Fibroblast of the aortic adventitia (primary cell): ENCODE measurements around the gene NRCAM. TPM values are rescaled to one million over a fixed set of nuclear protein-coding genes. Genes with fewer than 3 reads are reported as not detected.

Experiments used
- DNase-seq: peaks from one replicate; pipeline ENCODE4 v3.0.0-alpha.2; 2010; ENCODE audit warnings: low read depth
- H3K4me3 ChIP-seq: 2 replicates; pipeline ENCODE4 v1.5.1; 2011; ENCODE audit warnings: low read depth, mild to moderate bottlenecking, control low read depth, low read length, moderate library complexity
- total RNA-seq: library from RNA; depleted of rRNA; stranded (reverse); fragments of >200 nt; gene quantifications from 2 replicates; pipeline ENCODE4 v1.2.3, GENCODE V29; 2012; ENCODE audit warnings: low replicate concordance
- TF ChIP-seq, protein P1 (sequence below): IDR thresholded peaks from 2 replicates; pipeline ENCODE4 v1.5.1; 2011; ENCODE audit warnings: mild to moderate bottlenecking, low read length, control low read depth, inconsistent platforms; ENCODE audit not compliant: insufficient read depth

NRCAM gene
- total RNA-seq, 1 donor = 2.3 TPM

DNA sequence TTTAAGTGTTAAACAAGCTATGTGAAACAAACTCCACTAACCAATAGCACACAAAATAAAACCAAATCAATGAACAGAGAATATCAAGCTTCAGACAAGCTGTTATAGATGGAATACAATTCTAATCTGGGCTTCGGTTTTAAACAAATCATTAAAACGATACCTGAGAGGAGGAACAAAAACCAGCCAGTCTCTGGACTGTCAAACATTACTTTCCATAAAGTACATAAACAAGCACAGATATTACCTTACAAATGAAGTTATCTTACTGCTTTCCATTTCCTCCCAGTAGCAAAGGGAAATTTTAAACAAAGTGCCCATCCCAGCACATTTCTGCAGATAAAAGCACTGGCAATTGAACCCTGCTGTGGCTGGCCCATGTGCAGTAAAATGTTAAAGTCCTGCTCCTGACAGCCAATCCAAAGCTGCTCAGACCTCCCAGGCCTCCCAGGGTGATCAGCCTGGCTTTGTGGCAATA lies 128.0 kb downstream of the NRCAM start:
- H3K4me3 ChIP-seq = no peak overlapping the region
- TF ChIP-seq, protein P1, sequence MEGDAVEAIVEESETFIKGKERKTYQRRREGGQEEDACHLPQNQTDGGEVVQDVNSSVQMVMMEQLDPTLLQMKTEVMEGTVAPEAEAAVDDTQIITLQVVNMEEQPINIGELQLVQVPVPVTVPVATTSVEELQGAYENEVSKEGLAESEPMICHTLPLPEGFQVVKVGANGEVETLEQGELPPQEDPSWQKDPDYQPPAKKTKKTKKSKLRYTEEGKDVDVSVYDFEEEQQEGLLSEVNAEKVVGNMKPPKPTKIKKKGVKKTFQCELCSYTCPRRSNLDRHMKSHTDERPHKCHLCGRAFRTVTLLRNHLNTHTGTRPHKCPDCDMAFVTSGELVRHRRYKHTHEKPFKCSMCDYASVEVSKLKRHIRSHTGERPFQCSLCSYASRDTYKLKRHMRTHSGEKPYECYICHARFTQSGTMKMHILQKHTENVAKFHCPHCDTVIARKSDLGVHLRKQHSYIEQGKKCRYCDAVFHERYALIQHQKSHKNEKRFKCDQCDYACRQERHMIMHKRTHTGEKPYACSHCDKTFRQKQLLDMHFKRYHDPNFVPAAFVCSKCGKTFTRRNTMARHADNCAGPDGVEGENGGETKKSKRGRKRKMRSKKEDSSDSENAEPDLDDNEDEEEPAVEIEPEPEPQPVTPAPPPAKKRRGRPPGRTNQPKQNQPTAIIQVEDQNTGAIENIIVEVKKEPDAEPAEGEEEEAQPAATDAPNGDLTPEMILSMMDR = no peak

DNA sequence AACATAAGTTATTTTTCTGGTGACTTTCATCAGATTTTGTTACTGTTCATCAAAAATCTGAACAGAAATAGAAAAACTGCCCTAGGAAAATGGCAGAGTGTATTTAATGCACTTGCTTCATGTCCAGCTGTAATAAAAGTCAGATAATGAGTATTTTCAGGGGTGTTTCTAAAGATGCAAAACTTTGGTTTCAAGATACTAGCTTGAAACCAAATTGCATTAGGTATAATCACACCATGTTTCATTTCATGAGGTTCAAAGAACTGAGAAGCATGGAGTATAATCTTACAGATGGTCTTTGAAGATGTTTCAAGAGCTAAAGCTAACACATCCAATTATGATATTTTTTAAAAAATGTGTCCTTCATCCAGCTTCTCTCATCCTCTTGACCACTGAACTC lies 128.9 kb downstream of the NRCAM start:
- TF ChIP-seq, protein P1 = no peak
- no peak for DNase-seq
- H3K4me3 ChIP-seq = no peak overlapping the region

More for the DNA sequence above, 128.0 kb downstream of the NRCAM start:
- DNase-seq = no peak

DNA sequence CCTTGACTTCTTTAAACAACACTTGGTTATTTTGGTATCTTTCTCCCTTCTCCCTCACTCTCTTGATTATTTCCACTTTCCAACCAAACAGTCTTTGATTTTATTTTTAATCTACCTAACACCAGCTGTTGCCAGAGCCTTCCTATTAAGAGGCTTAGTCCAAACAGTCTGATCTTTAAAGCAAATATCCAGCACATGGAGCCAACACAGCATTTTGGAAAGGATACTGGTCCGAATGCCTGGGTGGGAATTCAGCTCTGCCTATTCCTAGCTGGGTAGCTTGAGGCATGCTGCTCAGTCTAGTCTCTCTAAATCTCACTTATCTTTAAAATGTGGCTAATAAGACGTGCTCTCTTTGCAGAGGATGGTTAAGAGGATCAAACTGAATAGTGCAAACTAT lies 129.3 kb downstream of the NRCAM start:
- DNase-seq = no peak
- TF ChIP-seq, protein P1 = no peak
- no peak overlapping the region for H3K4me3 ChIP-seq

DNA sequence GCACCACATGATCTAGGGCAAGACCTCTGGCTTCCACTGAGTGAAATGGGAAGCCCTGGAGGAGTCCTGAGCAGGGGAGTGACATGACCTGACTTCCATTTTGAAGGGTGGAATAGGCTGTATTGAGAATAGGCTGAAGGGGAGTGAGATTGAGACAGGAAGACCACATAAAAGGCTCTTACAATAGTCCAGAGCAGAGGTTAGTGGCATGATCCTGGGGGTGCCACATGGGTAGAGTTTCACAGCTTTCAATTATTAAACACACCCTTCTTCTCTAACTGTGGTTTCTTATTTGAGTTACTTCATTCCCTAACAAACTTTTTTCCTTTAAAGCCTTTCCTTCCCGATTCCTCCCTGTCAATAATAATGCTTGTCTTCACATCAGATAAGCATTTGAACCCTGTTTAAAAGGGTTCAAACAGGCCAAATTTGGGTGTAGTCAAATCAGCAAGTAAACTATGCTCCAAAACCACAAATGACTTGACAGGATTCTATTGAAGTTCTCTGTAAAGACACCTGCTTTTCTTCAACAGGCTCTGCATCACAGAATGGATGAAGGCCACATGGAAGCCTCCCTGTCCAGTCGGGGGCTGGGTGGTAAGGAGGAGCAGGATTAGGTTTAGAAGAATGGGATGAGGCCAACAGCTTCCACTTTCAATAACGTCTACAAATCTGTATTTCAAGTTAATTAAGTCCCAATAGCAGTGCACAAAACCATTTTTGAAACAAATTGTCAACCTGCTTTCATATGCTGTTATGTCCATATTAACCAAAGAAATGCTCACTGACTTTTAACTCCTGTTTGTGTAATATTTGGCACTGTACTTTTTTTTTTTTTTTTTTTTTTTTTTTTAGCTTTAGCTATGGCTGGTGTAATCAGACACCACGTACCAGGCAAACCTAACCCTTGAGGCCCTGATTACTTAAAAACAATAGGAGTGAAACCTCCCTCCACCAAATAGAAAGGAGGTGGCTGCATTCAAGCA lies 131.9 kb downstream of the NRCAM start:
- TF ChIP-seq, protein P1 = no peak
- DNase-seq = no peak

DNA sequence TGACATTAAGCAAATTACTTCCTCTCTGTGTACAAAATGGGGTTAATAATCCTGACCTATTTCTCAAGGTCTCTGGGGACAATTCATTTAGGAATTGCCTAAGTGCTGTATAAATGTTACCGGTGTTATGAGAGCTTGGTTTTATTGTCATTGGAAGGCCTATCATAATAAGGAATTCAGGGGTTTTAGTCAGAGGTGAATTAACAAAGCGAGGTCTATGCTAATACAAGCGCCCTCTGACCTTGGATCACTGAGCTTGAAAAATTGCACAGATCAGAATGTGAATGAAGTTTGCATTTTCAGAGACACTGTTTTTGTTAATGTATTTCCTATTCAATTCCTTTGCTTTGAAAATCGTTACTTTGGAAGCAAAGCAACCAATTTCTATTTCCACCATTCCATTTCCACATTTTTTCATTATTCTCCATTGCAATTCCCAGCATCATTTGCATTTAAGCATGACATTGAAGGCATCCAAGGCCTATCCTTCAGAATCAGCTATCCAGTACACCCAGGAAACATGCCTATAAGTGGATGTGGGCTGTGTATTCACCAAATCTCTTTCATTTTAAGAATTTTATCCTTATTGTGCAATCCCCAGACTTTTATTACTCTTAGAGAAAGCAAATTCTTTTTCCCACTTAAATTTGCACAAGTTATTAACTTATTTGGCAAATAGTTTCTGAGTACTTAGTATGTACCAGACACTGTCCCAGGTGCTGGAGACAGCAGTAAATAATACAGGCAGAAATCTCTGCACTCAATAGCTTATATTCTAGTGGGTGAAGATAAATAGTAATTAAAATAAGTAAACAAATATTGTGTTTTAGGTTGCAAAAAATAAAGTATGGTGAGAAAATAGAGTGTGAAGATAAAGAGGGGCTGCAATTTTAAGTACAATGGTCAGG lies 133.1 kb downstream of the NRCAM start:
- DNase-seq = no peak
- TF ChIP-seq, protein P1 = no peak
- no peak overlapping the region for H3K4me3 ChIP-seq

More for the DNA sequence above, 131.9 kb downstream of the NRCAM start:
- no peak overlapping the region for H3K4me3 ChIP-seq

DNA sequence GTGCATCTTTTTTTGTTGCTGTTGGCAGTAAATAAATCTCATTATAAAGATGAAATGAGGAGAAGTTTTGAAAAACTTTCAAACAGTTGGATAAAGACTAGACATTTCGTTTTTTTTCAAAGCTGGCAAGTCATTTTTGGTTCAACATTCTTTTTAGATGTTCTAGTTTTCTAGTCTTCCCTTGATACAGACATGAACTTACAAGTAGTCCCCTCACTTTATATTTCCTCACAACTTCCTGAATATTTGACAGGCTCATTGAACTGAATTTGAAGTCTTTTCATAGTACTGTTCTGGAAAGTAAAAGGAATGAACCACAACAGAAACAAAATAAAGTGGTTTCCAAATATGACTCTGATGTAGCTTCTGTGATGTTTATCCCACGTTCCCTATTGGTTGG lies 134.2 kb downstream of the NRCAM start:
- no peak for DNase-seq

More for the DNA sequence above, 134.2 kb downstream of the NRCAM start:
- TF ChIP-seq, protein P1 = no peak
- H3K4me3 ChIP-seq = no peak overlapping the region
